SK-N-MC (cell line): ENCODE measurements around the gene CETN3.
"Not testable (repeated sequence)": the region's sequence is repeated elsewhere in the genome, so short reads cannot be mapped to it uniquely, and the experiment has no call there.

Experiments
- DNase-seq: peaks from one replicate; pipeline ENCODE4 v3.0.0-alpha.2; 2011; ENCODE audit warnings: low read depth, low spot score
- H3K27ac ChIP-seq: fragments of 200-600 bp; sonication (generic); 2 replicates; pipeline ENCODE4 v1.5.1; 2016; ENCODE audit warnings: mixed run types
- H3K36me3 ChIP-seq: fragments of 200-600 bp; sonication (generic); 2 replicates; pipeline ENCODE4 v1.6.1; 2017; ENCODE audit warnings: antibody characterized with exemption, low read length, mixed read lengths; ENCODE audit not compliant: insufficient read depth
- H3K4me3 ChIP-seq: fragments of 200-600 bp; sonication (generic); 2 replicates; pipeline ENCODE4 v1.5.1; 2016
- H3K9ac ChIP-seq: fragments of 200-600 bp; sonication (generic); 2 replicates; pipeline ENCODE4 v1.8.0; 2017; ENCODE audit warnings: mixed run types, mixed read lengths; ENCODE audit not compliant: insufficient read length
- H3K9me3 ChIP-seq: fragments of 200-600 bp; sonication (generic); 2 replicates; pipeline ENCODE4 v1.6.1; 2017; ENCODE audit warnings: low read depth, mild to moderate bottlenecking, antibody characterized with exemption, low read length, moderate library complexity, mixed read lengths
- EZH2 ChIP-seq: fragments of 200-600 bp; sonication (generic); IDR thresholded peaks from one replicate; pipeline ENCODE4 v1.6.1; 2017; ENCODE audit warnings: antibody characterized with exemption
- FOXP2 ChIP-seq: optimal IDR thresholded peaks from 2 replicates; pipeline ENCODE3; 2011; ENCODE audit warnings: mild to moderate bottlenecking, moderate library complexity; ENCODE audit not compliant: insufficient read depth; ENCODE audit errors: extremely low read length, control extremely low read depth
- POLR2AphosphoS5 ChIP-seq: IDR thresholded peaks from 2 replicates; pipeline ENCODE4 v1.6.1; 2012; ENCODE audit warnings: mild to moderate bottlenecking, low read depth, low read length, borderline replicate concordance

CETN3 gene

DNA sequence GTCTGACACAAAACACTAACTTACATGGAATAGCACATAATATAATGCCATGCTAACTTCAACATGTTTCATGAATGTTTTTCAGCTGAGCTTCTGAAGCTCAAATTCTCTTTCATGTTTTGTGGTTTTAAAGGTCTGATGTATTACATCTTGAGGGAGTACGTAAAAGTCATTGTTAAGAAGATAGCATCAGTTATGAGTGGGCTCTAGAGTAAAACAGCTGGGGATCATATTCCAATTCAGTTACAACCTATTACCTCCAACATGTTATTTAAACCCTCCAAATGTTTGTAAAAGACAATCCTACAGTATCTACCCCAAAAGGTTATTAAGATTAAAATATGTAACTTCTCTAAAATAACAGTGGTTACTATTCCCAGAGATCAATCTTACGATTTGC is 19.2 kb downstream of the CETN3 start:
- TF ChIP-seq POLR2AphosphoS5, result no peak
- TF ChIP-seq FOXP2, result no peak
- no peak for TF ChIP-seq EZH2
- no peaks in the 10 kb centered on the region for H3K9me3 ChIP-seq

DNA sequence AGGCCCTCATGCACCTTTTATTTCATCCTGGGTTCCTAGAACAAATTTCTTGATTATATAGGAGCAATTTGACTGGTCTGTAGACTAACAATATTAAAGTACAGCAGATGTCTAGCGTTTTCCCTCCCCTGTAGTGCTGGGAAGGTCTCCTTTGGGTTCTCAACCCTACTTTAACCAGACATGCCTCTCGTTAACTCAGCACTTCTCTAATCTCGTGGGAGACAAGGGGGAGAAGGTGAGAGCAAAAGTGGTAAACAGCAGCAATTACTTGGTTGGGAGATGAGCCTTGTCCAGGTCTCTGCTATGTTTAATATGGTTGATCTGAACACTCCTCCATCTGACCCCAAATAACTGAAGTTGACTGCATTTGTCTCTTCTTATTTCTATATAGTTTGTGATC is 22.0 kb downstream of the CETN3 start:
- Histone ChIP-seq H3K9me3 (no peaks in the 10 kb centered on the region), H3K36me3 (peaks cover 2% of the 10 kb centered on the region; the same call in 1 of the 2 replicates), H3K27ac (no peak overlapping the region), H3K9ac (no peak overlapping the region), H3K4me3 (no peak overlapping the region)
- no peak for TF ChIP-seq POLR2AphosphoS5
- no peak for DNase-seq

More for the DNA sequence above, 19.2 kb downstream of the CETN3 start:
- Histone ChIP-seq H3K4me3 (no peak overlapping the region), H3K27ac (no peak overlapping the region), H3K36me3 (peaks cover 11% of the 10 kb centered on the region; the same call in 1 of the 2 replicates), H3K9ac (no peak overlapping the region)
- DNase-seq, result no peak

DNA sequence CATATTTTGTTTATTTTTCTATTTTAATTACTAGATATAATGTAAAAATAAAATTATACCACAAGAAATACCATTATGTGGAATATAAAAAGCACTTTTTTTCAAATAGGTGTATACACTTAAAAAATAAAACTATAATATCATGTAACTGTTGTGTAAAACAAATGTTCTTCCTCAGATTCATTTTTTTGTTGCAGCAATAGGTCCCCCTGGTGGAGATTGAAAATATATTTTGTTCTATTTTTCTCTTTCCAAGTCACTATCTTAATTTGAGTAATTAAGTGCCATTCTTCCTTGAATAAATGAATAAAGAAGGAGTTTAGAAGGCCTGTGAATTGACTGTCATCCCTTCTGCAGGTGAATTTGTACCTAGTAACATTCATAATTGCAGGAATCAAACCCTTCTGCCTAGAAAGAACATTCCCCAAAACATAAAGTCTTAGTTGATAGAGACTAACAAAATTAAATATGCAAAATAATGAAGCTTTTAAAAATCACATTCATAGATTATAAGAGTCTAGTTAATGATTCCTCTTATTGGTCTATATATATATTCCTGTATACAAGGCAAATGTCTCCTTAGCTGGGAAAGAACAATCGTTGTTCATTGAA is 23.4 kb downstream of the CETN3 start:
- TF ChIP-seq FOXP2 (no peak), POLR2AphosphoS5 (no peak), EZH2 (no peak)
- no peak overlapping the region for H3K4me3 ChIP-seq
- H3K9me3 ChIP-seq, result no peaks in the 10 kb centered on the region
- no peaks in the 10 kb centered on the region for H3K36me3 ChIP-seq
- no peak overlapping the region for H3K9ac ChIP-seq
- DNase-seq, result no peak
- no peak overlapping the region for H3K27ac ChIP-seq

DNA sequence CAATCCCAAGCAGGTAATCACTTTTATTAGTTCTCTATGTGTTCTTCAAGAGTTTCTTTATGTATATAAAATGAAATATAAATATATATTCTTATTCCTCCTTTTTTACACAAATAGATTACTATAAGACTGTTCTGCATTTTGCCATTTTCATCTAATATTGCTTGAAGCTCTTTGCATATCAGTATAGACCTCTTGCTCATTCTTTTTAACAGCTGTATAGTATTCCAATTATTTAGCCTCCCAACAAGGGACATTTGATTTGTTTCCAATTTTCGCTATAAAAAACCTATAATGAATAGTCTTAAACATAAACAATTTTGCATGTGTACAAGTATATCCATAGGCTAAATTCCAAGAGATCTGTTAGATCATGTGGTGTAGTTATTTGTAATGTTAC is 25.2 kb downstream of the CETN3 start:
- Histone ChIP-seq H3K9me3 (no peaks in the 10 kb centered on the region), H3K9ac (no peak overlapping the region), H3K4me3 (no peak overlapping the region), H3K27ac (no peak overlapping the region), H3K36me3 (no peaks in the 10 kb centered on the region)
- TF ChIP-seq POLR2AphosphoS5, result no peak
- no peak for TF ChIP-seq FOXP2
- TF ChIP-seq EZH2, result no peak
- DNase-seq, result no peak

DNA sequence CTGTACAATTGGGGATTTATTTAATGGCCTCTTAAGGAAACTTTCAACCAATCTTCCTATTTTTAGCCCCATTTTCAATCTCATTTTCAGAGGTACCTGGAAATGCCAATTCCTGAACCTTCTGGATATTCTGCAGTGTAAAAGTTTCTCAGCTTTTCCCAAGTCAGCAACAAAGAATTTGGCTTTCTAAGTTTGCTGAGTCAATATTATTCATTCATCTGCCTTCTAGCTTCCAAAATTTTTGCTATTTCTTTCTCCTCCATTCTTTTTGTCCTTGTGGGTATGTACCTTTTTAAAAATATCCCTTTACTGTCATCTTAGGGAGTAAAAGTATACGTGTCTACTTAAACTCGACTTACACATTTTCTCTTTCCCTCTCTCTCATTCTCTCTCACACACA is 25.7 kb downstream of the CETN3 start:
- H3K4me3 ChIP-seq, result no peak overlapping the region
- DNase-seq, result no peak
- H3K9ac ChIP-seq, result no peak overlapping the region
- H3K36me3 ChIP-seq, result no peaks in the 10 kb centered on the region
- no peak for TF ChIP-seq POLR2AphosphoS5
- TF ChIP-seq EZH2, result no peak
- no peak for TF ChIP-seq FOXP2
- H3K9me3 ChIP-seq, result no peaks in the 10 kb centered on the region
- H3K27ac ChIP-seq, result no peak overlapping the region

DNA sequence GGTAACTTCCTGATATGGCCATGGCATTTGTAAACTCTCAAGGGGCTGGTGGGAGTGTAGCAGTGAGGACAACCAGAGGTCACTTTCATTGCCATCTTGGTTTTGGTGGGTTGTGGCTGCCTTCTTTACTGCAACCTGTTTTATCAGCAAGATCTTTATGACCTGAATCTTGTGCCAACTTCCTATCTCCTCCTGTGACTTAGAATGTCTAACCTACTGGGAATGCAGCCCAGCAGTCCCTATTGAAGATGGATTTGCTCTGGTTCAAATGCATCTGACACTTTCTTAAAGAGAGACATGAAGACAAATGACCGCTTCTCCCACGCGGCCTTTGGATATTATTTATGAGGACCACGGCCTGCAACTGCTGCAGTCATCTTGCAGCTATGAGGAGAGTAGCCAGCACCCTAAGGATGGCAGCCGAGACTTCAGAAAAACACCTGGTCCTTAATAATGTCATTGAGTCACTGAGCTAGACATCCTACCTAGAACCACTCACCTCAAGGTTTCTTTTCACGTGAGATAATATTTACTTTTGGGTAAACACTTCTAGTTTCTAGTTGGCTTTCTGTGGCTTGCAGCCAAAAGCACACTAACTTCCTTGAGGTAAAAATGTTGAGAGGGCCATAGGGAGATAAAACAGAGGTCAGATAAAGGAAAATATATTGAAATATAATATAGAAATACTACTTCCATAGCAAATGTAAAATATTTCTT is 28.2 kb downstream of the CETN3 start:
- TF ChIP-seq POLR2AphosphoS5 (no peak), FOXP2 (no peak), EZH2 (no peak)
- DNase-seq, result no peak
- H3K9me3 ChIP-seq, result no peaks in the 10 kb centered on the region
- H3K9ac ChIP-seq, result no peak overlapping the region
- no peak overlapping the region for H3K27ac ChIP-seq
- H3K36me3 ChIP-seq, result no peaks in the 10 kb centered on the region
- no peak overlapping the region for H3K4me3 ChIP-seq

DNA sequence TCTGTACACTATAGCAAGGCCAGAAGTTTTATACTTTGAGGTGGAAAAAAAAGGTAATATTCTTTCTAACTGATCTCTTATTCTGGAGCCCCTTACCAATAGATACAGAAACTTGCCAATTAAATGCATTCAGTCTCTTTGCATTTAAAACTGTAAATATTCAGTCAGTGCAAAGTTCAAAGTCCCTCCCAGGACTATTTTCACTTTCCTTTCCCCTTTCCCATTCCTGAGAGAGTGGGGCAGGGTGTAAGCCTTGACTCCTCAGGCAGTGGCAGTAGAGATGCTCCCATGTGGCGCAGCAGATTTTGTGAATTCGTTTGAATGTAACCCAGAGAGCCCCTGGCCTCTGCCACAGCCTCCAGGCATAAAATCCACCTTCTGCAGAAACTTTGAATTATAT is 29.9 kb downstream of the CETN3 start:
- H3K4me3 ChIP-seq, result no peak overlapping the region
- TF ChIP-seq POLR2AphosphoS5 (no peak), EZH2 (no peak), FOXP2 (no peak)
- no peaks in the 10 kb centered on the region; the same call in 1 of the 2 replicates for H3K9me3 ChIP-seq
- H3K36me3 ChIP-seq, result no peaks in the 10 kb centered on the region
- H3K27ac ChIP-seq, result no peak overlapping the region
- DNase-seq, result no peak
- no peak overlapping the region for H3K9ac ChIP-seq

DNA sequence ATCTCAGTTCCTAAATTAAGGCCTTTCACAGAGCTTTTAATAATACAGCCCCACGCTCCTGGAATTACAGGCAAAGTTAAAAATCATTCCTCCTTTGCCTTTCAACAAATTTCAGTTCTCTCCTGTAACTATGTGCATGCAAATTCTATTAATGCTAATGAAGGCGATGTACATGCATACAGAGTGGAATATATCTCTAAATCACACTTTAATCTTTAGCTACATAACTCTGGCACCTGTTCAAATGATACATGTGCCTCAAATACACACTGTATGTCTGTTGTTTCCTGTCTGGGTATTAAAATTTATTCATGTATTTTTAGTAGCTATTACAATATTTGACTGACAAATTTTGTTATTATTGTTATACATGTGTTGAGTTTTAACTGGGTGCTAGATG is 30.8 kb downstream of the CETN3 start:
- TF ChIP-seq POLR2AphosphoS5, result no peak
- TF ChIP-seq FOXP2, result no peak
- no peak for TF ChIP-seq EZH2
- DNase-seq, result no peak
- no peak overlapping the region for H3K27ac ChIP-seq
- no peaks in the 10 kb centered on the region for H3K36me3 ChIP-seq
- H3K9ac ChIP-seq, result no peak overlapping the region
- no peak overlapping the region for H3K4me3 ChIP-seq
- no peaks in the 10 kb centered on the region; the same call in 1 of the 2 replicates for H3K9me3 ChIP-seq

DNA sequence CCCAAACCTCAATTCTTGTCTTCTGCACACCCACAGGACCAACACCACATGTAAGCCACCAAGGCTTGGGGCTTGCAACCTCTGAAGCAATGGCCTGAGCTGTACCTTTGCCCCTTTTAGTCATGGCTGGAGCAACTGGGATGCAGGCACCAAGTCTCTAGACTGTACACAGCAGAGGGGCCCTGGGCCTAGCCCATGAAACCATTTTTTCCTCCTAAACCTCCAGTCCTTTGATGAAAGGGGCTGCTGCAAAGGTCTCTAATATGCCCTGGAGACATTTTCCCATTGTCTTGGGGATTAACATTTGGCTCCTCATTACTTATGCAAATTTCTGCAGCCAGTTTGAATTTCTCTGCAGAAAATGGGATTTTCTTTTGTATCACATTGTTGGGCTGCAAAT is 38.3 kb downstream of the CETN3 start:
- H3K9me3 ChIP-seq, H3K27ac ChIP-seq, H3K9ac ChIP-seq, H3K4me3 ChIP-seq, DNase-seq, H3K36me3 ChIP-seq: not testable (repeated sequence)
